Activated CD8-positive, alpha-beta memory T cell treated with anti-CD3 and anti-CD28 coated beads, Interleukin-2, amount 50 U/mL, for 1 hour (primary cell): Measurements from ENCODE around the gene AADACL4.
"Not testable (repeated sequence)": the region's sequence is repeated elsewhere in the genome, so short reads cannot be mapped to it uniquely, and the experiment has no call there.

Source experiments
- DNase-seq: peaks from one replicate; pipeline ENCODE4 v3.0.0-alpha.2; 2020; ENCODE audit errors: extremely low read depth

Gene AADACL4

DNA sequence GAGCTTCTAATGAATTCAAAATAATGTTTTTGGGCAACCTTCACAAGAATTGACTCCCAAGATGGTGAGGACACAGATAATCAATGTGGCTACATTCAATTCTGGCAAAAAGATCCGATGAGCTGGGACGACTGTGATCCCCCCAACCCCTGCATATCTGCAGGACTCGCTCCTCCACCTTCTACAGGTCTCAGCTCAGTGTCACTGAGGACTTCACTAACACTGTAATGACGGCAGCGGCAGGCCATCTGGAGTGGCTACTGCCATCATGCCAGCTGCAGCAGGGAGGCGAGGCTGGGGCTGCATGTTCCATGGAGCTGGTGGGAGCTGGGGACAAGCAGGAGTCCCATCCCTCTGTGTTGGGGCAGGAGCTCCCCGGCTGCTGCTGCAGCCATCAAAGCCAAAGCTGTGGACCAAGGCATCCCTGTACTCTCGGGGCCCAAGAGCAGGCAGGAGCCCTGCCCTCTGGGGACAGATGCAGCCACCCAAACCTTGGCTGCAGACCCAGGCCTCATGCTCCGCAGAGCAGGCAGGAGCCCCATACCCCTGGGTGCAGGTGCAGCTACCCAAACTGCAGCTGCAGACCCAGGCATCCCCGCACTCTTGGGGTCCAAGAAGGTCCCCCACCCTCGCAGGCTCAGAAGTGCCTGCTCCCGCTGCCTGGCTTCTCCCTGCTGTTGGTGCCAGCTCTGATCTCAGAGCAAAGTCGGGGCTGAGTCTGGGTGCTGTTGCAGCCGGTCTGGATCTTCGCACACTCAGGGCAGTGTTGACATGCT, 13.7 kb upstream of the AADACL4 start:
- no peak for DNase-seq

- DNase-seq = no peak
These were observed 12.8 kb upstream of the AADACL4 start for GRCh38 chr1:12630946-12631530.

- no peak for DNase-seq
These were observed 12.3 kb upstream of the AADACL4 start for GRCh38 chr1:12631571-12631970.

DNA sequence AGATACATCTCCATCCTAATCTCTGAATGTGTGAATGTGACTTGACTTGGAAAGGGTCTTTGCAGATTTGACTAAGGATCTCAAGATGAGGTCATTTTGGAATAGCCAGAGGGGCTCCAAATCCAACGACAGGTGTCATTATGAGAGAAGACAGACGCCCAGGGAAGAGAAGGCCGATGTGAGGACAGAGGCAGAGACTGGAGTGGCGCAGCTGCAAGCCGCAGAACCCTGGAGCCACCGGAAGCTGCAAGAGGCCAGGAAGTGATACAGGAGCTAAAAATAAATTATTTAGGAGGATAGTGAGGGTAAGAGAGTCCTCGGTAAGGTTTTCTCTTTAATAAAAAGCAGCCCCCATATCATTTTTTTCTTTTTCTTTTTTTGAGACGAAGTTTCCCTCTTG, 9.7 kb upstream of the AADACL4 start:
- DNase-seq = no peak

DNA sequence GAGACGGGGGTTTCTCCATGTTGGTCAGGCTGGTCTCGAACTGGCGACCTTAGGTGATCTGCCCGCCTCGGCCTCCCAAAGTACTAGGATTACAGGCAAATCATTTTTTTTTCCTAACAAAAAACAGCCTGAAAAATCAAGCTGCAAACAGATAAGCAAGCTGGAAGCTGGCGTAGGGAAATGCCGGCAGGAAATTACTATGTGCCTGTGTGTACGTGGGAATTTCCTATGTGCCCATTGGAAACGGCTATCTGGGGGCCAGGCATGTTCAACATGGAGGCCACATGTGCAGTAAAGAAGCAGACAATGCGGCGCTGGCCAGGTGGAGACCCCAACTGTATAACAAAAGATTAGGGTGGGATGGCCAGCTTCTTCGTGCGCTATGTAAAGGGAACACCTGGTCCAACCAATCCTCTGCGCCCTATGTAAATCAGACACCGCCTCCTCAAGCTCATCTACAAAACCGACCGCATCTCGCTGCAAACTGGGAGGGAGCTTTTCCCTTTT, 9.1 kb upstream of the AADACL4 start:
- no peak for DNase-seq

DNA sequence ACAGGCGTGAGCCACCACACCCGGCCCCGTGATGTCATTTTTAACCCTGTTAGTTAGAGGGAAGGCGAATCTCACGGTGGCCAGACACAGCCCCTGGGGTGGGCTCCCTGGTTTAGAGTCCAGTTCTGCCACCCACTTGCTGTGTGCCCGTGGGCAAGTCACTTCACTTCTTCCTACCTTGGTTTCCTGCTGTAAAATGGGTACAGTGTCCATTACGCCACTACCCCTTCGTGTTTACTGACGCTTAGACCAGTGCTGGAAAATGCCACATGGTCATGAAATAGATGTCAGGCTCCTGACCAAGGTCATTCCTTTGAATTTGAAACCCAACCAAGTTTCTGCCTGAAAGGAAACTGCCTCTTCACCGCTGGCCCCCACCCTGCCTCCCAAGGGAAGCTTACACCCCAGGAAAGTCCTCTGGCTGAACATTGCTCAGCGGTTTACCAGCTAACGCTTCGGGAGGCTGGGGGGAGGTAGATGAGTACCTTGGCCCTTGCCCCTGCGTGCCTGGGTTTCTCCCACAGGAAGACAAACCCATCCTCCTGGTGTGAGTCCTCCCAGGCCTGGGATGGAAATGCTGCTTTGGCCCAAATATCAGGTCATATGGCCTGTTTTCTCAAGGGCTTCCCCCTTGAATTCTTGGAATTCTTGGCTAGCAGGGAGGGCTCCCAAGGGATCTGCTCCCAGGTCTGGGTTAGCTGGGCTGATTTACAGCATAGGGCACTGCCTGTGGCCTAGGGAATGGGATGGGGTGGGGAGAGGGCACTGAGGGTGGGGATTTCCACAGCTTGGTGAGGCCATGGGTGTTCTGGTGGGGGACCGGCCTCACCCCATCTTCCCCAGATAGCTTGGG, 7.6 kb upstream of the AADACL4 start:
- no peak for DNase-seq

DNA sequence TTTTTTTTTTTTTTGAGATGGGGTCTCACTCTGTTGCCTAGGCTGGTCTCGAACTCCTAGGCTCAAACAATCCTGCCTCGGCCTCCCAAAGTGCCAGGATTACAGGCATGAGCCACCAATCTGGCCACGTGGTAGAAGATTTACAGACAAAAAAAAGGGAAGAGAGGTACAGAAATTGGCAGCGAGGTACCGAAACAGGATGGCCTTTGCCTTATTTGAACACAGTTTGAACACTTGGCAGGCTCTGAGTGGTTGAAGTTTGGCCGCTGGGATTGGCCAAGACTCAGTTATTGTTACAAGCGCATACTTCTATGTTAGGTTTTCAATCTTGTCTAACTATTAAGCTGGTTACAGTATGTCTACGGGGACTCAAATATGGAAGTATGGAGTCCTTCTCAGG, 6.2 kb upstream of the AADACL4 start:
- DNase-seq = no peak

DNA sequence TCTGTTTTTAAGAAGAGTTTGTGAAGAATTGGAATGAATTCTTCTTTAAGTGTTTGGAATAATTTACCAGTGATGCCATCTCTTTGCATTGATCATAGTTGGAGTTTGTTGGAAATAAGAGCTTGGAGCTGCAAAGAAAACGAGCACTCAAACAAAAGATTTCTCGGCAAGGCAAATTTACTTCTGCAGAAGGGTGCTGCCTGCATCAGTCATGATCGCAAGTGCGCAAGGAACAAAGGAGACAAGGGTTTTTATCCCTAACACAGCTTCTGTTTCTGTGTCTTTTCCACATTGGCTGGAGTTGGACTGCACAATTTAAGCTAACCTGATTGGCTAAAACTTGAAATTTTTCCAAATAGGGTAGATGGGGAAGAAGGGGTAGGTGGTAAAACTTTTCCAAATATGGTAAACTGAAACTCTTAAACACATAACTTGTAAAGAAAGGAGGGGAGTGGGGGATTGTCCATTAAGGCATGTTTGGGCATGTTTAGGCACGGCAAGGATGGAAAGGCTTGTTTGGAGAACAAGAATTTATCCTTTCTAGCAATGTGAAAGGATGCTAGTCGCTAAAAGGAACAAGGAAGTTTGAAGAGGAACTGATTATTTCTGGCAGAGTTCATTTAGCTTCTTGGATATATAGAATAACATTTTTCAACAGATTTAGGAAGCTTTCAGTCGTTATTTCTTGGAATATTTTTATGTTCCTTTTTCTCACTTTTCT, 3.5 kb upstream of the AADACL4 start:
- no peak for DNase-seq

GRCh38 chr1:12640958-12641272, 3.0 kb upstream of the AADACL4 start:
- no peak for DNase-seq

GRCh38 chr1:12643079-12643478, 806 bp upstream of the AADACL4 start:
- no peak for DNase-seq

DNA sequence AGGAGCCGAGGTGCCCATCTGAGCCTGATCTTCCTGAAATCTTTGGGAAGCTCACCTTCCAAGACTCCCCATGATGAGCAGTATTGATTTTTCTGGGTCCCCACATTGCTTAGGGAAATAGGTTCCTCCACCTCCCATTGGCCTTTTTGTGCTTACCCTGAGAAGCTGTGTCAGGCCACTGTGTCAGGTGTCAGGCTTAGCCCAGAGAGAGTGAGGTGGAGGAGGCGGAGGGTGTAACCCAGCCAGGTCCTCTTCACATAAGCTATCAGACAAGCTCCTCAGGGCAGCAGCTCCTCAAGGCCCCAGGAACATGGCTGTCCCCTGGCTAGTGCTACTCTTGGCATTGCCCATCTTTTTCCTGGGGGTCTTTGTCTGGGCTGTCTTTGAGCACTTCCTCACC, 352 bp downstream of the AADACL4 start:
- DNase-seq = no peak

- DNase-seq = no peak
These were observed 944 bp downstream of the AADACL4 start for GRCh38 chr1:12644829-12645228.

DNA sequence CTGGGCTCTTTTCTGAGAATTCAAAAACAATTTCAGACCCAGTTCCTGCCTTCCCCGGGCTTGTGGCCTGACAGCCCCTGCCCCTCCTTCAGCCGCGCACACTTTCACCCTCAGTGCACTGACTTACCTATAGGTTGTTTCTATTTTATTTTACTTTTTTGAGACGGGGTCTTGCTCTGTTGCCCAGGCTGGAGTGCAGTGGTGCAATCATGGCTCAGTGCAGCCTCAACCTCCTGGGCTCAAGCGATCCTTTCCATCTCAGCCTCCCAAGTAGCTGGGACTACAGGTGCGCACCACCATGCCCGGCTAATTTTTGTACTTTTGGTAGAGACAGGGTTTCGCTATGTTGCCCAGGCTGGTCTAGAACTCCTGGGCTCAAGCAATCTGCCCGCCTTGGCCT, 1.5 kb downstream of the AADACL4 start:
- not testable (repeated sequence) for DNase-seq

- no peak for DNase-seq
These were observed 4.9 kb downstream of the AADACL4 start for GRCh38 chr1:12648741-12649140.

GRCh38 chr1:12649971-12650421, 6.1 kb downstream of the AADACL4 start:
- DNase-seq = no peak

- DNase-seq = no peak
These were observed 10.2 kb downstream of the AADACL4 start for GRCh38 chr1:12654004-12654567.

- DNase-seq = no peak
These were observed 10.8 kb downstream of the AADACL4 start for GRCh38 chr1:12654657-12655056.

GRCh38 chr1:12656575-12656974, 12.7 kb downstream of the AADACL4 start:
- no peak for DNase-seq

DNA sequence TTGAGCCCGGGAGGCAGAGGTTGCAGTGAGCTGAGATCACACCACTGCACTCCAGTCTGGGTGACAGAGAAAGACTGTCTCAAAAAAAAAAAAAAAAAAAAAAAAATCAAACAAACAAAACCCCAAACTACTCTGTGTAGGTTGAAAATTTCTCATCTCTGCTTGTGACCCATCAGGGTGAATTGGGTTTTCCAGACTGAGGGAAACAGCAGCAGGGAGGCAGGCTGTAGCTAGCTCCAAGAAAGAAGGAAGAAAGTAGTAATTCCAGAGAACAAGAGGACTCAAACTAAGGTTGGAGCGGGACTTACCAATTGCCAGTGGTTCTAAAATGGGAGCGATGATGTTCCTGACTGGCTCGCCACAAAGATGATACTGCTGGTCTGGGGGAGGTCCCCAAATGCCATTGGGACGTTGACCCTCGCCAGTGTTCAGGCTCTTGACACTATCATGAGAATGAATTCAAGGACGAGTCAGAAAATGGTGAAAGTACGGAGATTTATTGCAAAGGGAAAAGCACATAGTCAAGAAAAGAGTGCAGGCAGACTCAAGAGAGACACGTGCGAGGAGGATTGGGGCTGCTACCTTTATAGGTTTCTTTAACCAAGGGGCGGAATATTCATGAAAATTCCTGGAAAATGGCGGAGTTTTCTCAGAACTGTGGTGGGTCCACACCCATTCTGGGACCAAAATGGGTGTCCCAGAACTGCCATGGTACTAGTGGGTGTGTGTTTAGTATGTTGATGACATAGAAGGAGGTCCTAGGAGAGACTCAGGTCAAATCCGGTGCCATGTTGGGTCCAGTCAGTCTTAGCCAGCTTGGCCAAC, 13.4 kb downstream of the AADACL4 start:
- no peak for DNase-seq

GRCh38 chr1:12657885-12658512, 14.1 kb downstream of the AADACL4 start:
- not testable (repeated sequence) for DNase-seq
